ENCODE data around the gene HOXC11.

Gene HOXC11

GRCh38 chr12:53958128-53958527, 14.8 kb upstream of the HOXC11 start:
- DNase-seq (ENCODE audit: low read depth), result no peak

- no peak for DNase-seq (ENCODE audit: low read depth)
These were observed 13.6 kb upstream of the HOXC11 start for GRCh38 chr12:53959314-53959713.

DNA sequence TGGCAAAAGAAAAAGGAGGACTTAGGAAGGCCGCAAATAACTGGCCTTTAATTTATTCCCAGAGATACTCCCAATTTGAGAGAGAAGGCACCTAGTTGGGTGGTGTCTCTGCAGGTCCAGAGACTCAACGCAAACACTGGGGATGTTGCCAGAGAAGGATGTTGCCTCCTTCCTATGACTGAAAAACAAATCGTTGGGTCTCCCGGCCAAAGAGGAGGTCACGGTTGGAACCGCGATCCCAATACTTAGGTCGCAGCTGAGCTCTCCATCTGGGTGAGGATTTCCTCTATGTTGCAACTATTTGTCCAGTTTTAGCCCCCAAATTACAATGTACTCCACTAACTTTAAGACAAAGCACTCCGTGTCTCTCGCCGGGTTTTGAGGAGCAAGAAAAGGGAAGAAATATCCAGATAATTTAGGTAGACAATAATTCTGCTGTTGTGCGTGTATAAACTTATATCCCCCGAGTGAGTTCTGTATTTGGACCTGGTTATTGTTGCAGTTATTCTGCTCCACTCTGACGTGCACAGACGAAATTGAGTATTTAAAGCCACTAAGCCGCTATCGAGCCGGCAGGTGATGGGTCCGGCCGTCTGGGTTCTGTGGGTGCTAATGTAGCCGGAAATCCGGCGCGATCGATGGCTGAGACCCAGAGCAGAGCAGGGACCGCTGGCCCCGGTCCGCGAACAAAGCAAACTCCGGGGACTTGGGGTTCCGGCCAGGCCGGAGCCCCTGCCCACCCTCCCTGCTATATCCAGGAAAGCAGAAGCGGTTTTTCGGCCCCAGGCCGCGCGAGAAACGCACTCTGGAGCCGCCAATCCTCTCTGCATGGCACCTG, 12.5 kb upstream of the HOXC11 start:
- DNase-seq (ENCODE audit: low read depth), result no peak

GRCh38 chr12:53961025-53961761, 11.7 kb upstream of the HOXC11 start:
- no peak for DNase-seq (ENCODE audit: low read depth)

GRCh38 chr12:53963005-53963404, 9.9 kb upstream of the HOXC11 start:
- DNase-seq (ENCODE audit: low read depth), result no peak

DNA sequence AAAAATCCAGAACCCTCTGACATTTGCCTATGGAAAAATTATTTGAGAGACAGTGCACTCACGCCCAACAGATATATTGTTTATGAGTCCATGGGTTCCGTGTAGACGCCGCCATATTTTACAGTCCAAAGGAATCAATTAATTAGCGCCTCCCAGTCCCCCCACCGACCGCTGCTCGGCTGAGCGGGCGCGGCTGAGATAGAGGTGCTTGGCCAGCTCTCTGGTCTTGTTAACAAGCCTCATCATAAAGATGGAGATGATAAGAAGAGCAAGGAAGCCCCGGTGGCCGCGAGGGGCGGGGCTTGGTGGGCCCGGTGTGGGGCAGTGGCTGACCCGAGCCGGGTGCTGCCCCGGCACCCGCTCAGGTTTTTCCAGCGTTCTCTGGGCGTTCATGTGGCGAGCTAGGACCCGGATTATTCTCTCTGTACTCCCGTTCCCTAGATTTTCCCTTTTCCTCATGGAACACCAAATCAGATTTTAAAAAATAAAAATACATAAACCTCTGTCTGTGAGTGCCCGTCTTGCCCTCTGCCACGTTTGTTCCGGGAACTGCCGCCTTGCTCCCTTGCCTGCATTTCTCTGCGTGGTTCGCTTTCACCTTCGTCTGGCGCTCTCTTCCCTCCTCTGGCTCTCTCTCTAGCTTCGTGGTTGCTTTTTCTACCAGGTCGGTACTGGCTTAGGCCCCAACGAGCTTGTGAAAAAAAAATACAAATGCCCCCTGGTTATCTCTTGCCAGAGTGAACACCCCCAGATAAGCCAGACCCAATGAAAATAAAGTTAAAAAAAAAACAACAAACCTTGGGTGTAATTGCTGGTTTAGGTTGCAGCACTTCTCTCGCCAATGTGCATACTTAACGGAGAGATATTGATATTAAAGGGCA, 9.3 kb upstream of the HOXC11 start:
- no peak for DNase-seq (ENCODE audit: low read depth)

- no peak for DNase-seq (ENCODE audit: low read depth)
These were observed 8.6 kb upstream of the HOXC11 start for GRCh38 chr12:53964315-53964713.

DNA sequence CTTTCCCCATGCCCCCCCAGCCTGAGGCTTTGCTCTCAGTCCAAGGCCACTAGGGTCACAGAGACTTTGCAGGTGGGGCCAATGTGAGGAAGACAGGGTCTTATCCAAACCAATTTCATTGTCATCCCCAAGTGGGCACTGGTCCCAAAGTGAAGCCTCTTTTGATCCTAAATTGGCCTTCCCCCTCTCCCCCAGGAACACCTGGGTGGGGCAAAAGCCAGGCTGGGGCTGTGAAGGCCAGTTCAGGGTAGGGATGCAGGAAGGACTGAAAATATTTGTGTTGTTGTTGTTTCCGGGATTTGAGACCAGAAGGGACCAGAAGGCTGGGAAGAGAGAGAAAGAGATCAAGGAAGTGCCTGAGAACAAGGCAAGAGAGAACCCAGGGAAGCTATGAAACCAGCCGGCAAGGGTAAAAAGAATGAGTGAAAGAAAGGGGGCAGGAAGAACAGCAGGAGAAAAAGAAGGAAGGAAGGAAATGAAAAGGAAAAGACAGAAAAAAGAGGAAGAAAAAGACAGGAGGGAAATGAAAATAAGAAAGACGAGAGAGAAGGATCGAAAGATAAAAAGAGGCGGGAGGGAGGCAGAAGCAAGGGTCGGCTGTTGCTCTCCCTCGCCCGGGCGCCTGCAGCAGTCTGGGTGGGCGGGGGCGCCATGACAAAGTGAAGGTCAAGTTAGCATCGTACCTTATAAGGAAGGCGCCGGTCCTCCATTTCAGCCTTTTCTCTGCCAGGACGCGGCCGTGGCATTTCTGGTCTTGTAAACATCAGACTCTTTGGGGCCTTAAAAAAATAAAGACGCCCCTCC, 7.4 kb upstream of the HOXC11 start:
- DNase-seq (ENCODE audit: low read depth), result no peak

GRCh38 chr12:53966085-53966384, 6.9 kb upstream of the HOXC11 start:
- no peak for DNase-seq (ENCODE audit: low read depth)

GRCh38 chr12:53966385-53967133, 6.4 kb upstream of the HOXC11 start:
- no peak for DNase-seq (ENCODE audit: low read depth)

DNA sequence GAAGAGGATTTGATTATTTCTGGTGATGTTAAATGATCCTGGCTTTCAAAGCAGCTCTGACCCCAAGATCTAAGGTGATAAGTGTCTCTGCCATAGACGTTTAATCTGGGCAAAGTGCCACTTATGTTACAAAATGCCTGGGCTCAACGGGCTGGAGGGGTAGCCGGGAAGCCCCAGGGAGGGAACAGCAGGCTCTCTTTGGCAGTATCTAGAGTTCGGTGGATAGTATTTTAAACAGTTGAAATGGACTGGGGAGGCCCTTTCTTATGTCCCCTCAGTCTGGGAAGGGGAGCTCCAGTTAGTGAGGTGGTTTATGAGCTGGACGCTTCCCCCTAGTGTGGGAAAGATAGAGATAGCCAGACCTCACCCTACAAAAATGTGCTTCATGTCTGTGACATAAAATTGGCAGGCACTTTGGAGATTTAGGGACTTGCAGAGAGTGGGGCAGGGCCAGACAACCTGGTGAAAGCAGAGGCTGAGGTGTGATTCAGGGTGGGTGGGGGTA, 5.5 kb upstream of the HOXC11 start:
- no peak for DNase-seq (ENCODE audit: low read depth)

DNA sequence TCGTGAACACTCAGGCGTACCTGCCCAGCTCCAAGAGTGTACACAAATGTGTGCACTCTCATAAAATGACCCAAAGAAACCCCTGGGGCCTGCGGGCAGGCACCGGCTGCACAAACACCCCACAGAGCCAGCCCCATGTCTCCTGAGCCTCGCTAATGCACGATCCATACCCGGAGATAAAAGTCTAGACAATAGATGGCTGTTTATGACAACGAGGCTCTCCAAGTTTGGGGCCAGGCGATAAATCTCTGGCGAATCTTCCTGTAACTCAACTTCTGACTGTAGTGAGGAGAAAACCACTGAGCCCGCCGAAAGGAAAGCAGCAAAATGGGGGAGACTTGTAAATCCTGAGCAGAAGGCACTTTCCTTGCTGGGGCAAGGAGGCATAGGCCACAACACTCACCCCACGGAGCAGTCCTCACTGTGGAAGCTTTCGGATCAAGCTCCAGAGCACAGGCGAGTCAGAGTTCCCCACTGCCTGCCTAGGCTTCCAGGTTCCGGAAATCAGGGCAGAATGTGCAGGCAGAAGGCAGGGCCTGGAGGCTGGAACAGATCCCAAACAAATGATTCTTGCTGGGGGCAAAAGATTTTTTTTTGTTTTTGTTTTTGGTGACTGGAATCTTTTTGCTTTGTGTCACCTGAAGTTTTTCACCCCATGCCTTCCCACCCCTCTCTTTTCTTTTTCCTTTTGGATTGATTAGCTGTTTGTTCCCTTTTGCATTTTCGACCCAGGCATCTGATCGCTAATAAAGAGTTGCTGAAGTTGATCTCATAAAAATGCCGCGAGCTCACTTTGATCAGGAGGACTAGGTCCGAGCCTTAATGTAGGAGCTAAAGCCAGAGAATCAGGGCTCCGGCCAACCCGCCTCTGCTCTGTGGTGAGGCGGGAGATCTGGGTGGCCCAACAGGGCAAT, 4.5 kb upstream of the HOXC11 start:
- no peak for DNase-seq (ENCODE audit: low read depth)

GRCh38 chr12:53969588-53970259, 3.2 kb upstream of the HOXC11 start:
- no peak for DNase-seq (ENCODE audit: low read depth)

DNA sequence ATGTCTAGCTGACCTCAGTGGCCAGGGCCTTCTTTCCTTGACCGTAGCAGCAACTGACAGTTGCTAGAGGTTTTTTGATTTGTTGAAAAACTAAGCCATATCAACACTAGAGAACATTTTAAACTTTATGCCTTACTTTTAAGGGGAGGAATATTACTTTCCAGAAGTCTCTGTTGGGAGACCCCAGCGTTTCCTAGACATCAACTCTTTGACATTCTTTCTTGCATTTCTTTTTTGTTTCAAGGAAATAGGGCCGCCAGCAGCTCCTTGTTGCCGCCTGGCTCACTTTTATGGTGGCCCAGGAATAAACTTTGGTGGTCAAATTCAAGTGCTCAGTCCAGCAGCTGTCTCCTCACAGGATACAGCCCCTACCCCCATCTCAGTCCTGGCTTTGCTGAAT, 2.5 kb upstream of the HOXC11 start:
- no peak for DNase-seq (ENCODE audit: low read depth)

GRCh38 chr12:53971129-53971528, 1.8 kb upstream of the HOXC11 start:
- no peak for DNase-seq (ENCODE audit: low read depth)

- DNase-seq (ENCODE audit: low read depth), result no peak
These were observed 1.2 kb upstream of the HOXC11 start for GRCh38 chr12:53971686-53972085.

DNA sequence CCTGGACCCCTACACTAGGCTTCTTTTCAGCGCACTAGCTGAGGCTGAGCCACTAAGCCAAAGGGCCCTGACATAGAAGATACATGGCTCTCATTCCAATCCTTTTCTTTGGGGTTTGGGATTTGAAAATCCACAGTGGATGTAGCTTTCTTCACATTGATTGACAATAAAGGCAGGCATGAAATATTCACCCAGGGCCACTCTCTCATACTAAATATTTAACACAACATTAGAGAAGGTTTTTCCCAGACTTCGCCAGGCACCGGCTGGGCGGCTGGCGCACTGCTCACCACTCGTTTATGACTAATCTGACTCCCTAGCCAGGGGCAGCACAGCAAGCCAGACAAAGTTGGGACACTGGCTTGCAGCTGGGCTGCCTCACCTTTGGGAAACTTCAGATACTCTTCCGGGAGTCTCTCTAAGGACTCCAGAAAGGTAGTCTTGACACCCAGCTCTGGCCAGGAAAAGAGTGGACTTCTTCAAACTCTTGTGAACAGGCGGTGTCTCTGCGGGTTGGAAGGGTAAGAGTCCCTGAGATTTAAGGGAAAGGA, 699 bp upstream of the HOXC11 start:
- DNase-seq (ENCODE audit: low read depth), result no peak

DNA sequence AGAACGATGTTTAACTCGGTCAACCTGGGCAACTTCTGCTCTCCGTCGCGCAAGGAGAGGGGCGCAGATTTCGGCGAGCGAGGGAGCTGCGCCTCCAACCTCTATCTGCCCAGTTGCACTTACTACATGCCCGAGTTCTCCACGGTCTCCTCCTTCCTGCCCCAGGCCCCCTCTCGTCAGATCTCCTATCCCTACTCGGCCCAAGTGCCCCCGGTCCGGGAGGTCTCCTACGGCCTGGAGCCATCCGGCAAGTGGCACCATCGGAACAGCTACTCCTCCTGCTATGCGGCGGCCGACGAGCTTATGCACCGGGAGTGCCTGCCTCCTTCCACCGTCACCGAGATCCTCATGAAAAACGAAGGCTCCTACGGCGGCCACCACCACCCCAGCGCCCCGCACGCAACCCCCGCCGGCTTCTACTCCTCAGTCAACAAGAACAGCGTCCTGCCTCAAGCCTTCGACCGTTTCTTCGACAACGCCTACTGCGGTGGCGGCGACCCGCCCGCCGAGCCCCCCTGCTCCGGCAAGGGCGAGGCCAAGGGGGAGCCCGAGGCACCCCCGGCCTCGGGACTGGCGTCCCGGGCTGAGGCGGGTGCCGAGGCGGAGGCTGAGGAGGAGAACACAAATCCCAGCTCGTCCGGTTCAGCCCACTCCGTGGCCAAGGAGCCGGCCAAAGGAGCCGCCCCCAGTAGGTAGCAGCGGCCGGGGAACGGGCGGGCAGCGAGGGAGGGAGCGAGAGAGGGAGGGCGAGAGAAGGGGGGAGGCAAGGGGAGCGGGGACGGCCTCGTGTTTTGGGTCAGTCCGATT, 513 bp downstream of the HOXC11 start:
- no peak for DNase-seq (ENCODE audit: low read depth)
